HG03575 (cell line): ENCODE data around the gene CDH22.

Source experiments
- ATAC-seq: cut with Tn5 transposase; IDR thresholded peaks from one replicate; pipeline ENCODE4 v1.9.1; 2021; ENCODE audit not compliant: unreplicated experiment, insufficient number of reproducible peaks, low FRiP score; ENCODE audit errors: extremely low read depth

CDH22 gene

DNA sequence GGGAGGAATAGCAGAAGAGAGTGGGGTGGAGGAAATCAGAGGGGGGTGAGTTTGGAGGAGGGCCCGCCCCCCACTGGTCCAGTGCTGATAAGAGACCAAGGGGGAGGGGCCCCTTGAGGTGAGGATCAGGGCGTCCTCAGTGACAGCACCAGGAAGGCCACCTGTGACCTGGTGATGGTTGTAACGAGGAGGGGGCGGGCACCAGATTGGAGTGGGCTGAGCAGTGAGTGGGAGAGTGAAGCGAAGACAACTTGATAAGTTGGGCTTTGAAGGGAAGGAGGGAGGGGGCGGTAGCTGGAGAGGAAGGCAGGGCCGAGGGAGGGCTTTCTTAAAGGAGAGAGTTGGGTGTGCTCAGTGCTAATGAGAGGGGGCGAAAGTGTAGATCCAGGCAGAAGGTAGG, 30.7 kb downstream of the CDH22 start:
- no peak for ATAC-seq

DNA sequence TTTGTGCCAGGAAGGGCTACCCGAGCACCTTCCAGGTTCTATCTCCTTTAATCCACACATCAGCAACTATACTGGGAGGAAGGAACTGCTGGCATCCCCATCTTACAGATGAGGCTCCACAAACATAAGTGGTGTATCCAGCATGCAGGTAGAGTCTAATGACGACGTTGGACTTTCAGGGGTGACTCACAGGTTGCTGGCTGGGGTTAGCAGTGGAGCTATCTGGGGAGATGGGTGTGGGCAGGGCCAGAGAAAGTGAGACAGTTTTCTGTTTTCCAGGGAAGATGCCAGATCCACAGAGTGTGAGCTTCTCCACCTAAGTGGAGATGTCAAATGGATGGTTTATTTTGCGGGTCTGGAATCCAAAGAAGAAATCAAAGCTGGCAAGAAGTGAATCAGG, 31.8 kb downstream of the CDH22 start:
- no peak for ATAC-seq

DNA sequence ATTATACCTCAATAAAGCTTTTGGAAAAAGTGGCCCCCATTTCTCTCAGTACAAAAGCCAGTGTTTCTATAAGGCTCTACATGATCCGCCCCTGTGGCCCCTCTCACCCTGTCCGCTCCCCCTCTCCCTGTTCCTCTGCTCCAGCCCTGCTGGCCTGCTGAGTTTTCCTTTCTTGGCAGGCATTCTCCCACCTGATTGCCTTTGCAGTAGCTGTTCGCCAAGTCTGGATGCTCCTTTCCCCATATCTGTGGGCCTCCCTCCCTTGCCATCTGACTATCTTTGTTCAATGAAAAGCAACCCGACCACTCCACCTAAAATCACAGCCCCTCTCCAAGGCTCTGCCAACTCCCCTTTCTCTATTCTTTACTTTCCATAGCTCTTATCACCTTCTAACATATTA, 33.2 kb downstream of the CDH22 start:
- no peak for ATAC-seq

DNA sequence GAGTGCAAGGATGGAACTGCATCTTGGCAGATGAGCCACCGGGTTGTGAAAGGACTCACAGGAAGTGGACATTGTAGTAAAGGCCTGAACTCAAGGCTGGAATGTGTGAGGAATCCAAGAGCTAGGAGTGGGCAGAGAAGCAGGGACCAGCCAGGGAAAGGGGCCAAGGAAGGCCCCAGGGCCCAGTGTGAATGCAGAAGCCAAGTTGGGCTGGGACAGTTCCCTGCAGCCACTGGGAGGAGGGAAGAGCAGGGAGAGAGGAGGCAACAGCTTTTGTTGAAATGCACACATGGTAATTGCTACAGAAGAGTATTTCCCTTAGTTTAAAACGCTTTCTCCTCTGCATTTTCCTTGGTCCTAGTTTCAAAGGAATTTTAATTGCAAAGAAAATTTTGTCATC, 34.6 kb downstream of the CDH22 start:
- no peak for ATAC-seq

DNA sequence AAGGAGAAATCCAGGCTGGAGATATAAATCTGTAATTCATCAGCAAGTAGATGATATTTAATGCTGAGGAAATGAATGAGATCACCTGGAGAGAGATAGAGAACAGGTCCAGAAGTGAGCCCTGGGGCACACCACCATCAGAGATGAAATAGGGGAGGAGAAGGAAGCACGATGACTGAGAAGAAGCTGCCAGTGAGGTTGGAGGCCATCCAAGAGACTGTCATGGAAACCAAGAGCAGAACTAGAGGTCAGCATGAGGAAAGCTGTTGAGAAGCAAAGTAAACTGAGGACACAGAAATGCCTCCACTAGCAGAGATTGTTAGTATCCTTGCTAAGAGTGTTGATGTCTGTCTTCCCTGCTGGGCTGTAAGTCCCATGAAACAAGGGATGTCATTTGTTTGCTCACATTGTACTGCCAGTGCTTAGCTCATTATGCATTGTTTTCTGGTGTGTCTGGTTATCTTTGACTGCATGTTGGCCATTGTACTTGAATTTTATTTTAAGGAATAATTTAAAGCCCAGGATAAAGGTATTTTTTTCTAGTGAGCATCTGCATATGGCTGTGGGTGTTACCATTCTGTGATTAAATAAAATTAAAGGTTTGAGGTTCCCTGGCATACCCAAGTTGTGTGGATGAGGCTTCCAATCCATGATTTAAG, 35.8 kb downstream of the CDH22 start:
- ATAC-seq = no peak

DNA sequence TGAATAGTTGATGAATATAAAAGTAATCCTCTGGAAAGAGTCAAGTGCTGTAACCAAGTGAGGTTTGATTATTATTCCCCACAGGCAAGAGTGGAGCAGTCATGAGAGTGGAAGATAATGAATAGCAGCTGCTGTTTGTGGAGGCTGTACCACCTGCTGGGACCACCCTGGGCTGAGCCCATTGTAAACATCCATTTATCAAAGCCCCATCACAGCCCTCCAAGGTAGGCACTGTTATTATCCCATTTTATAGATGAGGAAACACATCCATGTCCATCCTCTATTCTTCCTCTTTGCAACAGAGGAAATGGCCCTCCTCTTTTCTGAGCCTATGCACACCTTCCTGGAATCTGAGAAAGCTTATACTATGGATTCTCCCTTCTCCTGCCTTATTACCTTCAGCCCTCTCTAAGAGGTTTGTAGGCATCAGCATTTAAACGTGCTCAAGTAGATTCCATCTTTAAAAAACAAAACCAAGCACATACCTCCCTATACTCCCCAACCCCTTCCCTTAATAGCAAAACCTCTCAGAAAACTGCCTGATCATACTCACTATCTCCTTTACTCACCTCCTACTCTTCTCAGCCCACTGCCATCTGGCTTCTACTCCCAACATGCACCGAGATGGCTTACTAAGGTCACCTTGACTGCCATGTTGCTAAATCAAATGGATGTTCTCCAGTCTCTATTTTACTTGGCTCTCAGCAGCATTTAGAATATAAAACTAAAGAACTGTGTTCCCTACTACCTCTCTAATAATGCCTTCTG, 37.1 kb downstream of the CDH22 start:
- no peak for ATAC-seq

DNA sequence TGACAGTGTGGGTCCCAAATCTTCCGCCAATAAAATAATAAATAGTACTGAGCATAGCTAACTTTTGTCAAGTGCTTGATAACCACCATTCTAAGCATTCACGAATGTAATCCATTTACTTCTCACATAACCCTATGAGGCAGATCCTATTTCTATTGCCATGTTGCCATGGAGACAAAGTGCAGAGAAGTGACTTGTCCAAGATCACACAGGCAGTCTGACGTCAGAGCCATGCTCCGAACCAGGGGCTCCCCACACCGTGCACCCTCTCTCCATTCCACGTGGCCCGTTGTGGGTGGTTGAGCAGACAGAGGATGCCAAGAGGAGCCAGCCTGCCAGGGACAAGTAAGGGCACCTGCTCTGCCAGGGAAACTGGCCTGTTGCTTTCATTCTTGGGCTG, 38.9 kb downstream of the CDH22 start:
- no peak for ATAC-seq

DNA sequence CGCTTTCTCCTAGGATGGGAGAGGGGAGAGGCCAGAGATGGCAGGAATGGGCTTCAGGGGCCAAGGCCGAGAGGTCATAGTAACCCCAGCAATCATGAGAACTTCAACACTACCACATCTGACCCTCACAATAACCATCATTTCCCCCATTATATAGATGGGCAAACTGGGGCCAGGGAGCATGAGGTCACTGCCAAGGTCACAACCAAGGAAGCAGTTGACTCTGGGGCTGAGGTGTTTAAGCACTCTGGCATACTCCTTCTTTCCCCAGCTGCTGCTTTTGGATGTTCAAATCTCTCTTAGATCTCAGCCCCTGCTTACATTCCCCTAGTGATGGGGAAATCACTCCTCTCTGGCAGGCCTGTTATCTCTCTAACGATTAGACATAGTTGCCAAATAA, 39.6 kb downstream of the CDH22 start:
- ATAC-seq = no peak

DNA sequence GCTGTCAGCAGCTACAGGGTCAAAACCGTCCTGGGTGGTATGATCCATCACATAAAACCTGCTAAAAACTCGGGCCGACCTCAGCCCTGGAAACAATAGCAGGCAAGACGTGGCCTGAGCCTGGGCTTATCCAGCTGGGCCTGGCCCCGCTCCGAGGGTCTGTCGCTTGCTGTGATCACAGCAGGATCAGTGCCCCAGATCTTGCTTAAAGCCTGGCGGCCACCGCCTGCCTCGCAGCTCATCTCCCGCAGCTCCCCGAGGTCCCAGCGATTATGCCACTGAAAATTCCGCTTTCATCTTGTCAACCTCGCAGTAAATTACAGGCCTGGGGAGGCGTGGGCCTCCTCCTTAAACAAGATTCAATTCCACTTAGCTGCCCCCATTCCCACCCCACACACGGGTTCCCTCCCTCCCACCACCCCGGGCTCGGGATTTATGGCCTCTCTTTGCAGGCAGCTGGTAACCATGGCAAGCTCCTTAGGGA, 40.1 kb downstream of the CDH22 start:
- ATAC-seq = no peak

DNA sequence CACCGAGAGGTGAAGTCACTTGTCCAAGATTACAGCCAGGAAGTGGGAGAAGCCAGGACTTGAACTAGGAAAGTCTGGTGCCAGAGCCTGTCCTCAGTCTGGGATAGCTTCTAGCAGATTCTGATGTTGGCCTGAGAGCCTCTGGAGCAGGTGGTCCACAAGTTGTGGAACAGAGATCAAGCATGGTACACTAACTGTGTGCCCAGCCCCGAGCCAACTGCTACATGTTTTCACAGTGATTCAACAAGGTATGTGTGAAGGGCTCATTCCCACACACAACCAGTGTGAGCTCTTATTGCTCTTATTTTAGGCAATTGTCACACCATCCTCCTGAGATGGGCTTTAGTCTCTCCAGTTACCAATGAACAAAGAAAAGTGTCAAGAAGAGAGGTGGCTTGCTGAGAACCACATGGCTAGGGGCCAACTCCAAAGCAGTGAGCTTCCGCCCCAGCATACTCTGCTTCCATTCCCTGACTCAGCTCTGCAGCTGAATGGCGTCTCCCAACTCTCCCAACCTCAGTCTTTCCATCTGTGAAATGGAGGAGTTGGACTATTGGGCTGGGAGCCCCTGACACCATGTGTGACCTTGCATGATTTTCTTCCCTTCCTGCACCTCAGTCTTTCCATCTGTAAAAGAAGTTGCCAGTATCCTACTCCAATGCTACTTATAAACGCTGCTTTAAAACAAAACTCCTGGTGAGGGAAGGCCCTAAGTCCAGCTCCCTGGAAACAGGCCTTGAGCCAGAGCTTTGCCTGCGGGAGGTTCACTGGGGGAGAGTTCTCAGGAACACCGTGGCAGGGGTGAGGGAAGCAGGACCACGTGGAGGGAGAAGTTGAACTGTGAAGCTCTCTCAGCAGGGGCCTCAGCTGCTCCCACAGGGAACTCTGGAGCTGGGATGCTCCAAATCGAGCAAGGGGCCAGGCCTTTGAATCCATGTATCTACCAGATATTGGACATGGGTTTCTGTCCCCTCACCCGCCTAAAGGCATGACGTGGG, 40.9 kb downstream of the CDH22 start:
- no peak for ATAC-seq

DNA sequence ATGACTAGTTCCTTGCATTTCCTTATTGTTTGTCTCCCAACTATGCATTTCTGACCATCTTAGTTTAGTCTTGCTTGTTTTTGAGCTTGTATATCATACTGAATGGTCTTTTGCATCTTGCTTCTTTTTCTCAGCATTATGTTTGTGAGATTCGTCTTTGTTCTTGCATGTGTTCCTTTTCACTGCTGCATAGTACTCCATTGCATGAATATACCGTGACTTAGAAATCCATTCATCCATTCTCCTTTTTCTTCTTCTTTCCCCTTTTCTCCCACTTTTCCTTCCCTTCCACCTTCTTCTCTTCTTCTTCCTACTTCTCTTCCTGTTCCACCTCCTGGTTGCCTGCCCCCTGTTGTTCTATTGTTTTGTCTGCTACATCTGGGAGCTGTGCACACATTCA, 42.8 kb downstream of the CDH22 start:
- no peak for ATAC-seq

DNA sequence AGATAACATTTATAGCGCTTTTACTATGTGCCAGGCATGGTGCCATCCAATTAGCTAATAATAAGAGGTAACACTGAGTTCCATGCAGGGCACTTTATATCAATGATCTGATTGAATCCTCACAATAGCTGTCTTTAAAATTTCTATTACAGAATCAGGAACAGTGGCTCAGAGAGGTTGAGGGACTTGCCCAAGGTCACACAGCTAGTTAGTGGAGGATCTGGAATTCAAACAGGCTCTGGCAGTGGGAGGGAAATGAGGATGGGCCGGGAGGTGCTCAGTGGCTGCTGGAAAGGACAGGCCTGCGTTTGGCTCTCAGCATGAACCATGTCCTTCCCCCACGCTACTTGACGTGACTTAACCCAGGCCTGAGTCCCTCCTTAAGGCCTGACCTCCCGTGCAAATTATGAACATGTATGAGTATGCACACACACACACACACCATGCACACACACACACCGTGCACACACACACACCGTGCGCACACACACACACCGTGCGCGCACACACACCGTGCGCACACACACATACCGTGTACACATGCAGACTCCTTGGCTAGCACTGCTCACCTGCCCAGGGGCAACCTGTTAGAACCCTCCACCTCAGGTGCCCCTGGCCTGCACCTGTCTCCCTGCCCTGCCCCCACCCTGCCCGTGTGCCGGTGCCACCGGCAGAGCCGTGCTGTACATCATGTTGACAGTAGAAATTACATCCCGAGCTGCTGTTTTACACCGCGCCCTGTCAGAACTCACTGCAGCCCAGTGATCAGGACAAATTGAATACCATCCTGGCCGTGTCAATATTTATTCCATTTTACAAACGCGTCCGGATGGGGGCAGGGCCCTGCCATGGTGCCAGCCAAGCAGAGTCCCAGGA, 43.7 kb downstream of the CDH22 start:
- ATAC-seq = no peak

DNA sequence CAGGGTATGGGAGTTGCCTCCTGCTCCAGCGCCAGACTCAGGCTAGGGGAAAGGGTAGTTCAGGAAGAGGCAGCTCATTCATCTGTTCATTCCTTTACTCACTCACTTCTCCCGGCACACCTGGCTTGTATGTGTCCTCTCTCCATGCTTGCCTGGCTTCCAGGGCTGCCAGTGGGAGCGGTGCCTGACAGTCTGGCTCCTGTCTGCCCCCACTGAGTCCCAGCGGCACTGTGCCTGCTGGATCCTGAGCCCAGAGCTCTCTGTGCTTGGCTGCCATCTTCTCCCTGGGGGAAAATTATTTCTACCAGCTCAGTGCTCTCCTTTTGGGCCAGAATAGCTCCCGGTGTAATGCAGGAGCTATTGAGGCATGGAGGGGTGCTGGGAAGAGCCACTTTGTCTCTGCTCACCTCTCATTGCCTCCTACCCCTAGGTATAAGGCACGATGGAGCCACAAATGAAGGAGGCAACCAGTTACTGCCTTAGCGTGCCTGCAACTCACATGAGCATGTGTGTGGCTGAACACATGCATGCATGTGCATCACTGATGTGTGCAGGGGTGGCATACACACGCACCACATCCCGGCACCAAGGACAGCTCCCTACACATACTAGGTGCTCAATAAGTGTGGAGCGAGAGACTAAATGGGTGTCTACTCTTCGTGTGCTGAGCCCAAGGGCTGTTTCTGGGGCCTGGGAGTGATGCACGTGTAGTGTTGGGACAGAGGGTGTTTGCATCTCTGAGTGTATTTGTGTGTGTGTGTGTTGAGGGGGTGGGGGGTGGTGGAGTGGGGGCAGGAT, 46.6 kb downstream of the CDH22 start:
- no peak for ATAC-seq

DNA sequence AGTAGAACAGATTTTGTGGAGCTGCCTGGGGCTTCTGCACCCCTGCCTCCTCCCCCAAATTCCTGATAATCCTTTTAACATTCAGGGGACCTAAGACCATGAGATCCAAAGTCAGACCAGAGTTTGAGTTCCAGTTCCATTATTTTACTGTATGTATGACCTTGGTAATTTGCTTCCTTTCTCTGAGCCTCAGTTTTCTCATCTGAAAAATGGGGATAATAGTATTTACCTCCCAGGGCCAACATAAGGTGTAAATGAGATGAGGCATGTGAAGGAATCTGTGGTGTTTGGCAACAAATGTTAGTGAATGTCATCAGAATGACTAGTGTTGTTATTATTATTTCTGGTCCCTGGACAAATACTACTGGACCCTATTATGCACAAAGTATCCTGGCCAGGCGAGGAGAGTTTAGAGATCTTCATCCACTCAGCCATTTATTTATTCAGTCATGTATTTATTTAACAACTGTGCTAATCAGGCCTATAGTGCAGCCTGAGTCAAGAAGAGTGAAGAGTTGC, 47.3 kb downstream of the CDH22 start:
- no peak for ATAC-seq

DNA sequence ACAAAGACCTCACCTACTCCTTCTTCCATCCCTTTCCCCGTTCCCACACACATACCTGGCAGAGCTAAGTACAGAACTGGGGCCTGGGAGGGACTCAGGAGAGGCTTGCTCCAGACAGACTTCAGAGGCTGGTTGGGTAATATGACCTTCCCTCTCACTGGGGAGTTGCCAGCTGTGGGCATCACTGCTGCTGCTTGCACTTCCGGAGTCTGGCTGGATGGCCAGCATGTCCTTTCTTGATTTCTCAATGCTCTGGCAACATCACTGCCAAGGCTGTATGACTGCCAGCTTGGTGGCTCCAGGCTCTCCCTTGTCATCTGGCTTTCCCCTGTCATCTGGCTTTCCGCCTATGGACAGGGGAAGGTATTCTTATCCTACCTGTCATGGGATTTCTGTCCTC, 47.8 kb downstream of the CDH22 start:
- ATAC-seq = no peak

DNA sequence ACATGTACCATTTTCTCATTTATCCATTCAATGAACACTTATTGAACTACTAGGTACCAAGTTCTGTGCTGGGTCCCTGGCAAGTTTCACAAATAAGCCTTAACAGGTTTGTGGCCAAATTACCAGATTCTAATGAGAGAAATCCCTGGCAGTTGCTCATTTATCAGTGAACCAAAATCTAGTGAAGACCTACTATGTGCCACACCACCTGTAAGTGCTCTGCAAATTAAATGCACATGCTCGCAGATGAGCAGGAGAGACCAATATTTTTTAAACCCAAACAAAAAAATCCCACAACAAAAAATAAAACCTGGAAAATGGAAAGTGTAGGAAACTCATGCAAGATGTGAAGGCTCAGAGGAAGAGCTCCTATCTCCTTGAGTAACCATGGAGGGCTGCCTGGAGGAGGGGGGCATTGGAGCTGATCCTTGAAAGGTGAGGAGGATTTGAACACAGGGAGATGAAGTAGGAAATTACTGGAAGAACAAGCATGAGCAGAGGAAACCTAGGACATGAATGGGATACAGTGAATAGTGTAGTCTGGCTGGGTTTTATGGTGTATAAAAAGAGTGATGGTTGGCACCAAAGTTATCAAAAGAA, 48.9 kb downstream of the CDH22 start:
- no peak for ATAC-seq

DNA sequence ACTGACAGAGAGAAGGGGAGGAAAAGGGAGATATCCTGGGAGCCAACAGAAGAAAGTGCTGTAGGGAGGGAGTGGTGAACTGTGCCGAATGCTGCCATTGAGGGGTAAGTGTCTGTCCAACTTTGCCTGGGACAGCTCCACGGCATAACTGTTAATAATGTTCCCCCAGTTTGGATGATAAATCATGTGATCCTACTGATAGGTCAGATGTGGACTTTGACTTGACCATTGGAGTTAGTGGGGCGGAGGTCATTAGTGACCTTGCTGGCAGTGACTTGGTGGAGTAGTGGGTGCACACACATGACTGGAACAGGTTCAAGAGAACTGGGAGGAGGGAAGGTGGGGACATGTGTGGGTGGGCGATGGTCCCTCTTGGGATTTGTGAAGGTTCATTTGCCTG, 50.4 kb downstream of the CDH22 start:
- no peak for ATAC-seq
